ENCODE measurements around the gene PPP2CA.

- TF ChIP-seq EP300 (IDR thresholded peaks at IDR 0.05) (no peak), CTCF (IDR thresholded peaks at IDR 0.05) (no peak)
Measured at GRCh38 chr5:134183481-134183880, 42.4 kb downstream of the PPP2CA start.

Data from tibial nerve (tissue), 4 donors.